Amygdala (tissue), 56 donors: ENCODE results near the gene ECE2.

Source experiments
- DNase-seq, 56 donors: peaks; one replicate each; lab custom pipeline; 2025; lab: John Stamatoyannopoulos, UW

Gene ECE2

GRCh38 chr3:184239708-184240107, 36.1 kb upstream of the ECE2 start:
- no peak for DNase-seq

- DNase-seq = no peak
Measured at GRCh38 chr3:184240384-184241140, 35.3 kb upstream of the ECE2 start.

GRCh38 chr3:184241141-184241446, 34.7 kb upstream of the ECE2 start:
- DNase-seq = no peak

DNA sequence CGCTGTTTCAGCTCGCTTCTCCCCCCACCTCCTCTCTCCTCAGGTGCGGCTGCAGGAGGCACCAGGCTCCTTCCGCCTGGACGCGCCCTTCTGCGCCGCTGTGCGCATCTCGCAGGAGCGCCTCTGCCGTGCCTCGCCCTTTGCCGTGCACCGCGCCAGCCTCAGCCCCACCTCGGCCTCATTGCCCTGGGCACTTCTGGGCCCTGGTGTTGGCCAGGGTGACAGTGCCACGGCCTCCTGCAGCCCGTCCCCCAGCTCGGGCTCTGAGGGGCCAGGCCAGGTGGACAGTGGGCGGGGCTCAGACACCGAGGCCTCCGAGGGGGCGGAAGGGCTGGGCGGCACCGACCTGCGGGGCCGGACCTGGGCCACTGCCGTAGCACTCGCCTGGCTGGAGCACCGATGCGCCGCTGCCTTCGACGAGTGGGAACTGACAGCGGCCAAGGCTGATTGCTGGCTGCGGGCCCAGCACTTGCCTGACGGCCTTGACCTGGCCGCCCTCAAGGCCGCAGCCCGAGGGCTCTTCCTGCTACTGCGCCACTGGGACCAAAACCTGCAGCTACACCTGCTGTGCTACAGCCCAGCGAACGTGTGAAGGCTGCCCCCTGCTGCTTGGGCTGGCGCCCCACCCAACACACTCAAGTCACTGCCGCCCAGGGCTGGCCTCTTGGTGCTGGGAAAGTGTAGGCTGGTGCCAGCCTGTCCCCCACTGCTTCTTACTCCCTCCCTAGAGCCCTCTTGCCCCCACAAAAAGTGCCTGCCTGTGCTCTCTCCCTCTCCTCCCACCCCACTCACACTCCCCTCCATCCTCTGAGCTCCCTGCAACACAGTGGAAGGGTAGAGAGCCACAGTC, 34.1 kb upstream of the ECE2 start:
- no peak for DNase-seq

GRCh38 chr3:184242297-184242685, 33.5 kb upstream of the ECE2 start:
- DNase-seq = no peak

DNA sequence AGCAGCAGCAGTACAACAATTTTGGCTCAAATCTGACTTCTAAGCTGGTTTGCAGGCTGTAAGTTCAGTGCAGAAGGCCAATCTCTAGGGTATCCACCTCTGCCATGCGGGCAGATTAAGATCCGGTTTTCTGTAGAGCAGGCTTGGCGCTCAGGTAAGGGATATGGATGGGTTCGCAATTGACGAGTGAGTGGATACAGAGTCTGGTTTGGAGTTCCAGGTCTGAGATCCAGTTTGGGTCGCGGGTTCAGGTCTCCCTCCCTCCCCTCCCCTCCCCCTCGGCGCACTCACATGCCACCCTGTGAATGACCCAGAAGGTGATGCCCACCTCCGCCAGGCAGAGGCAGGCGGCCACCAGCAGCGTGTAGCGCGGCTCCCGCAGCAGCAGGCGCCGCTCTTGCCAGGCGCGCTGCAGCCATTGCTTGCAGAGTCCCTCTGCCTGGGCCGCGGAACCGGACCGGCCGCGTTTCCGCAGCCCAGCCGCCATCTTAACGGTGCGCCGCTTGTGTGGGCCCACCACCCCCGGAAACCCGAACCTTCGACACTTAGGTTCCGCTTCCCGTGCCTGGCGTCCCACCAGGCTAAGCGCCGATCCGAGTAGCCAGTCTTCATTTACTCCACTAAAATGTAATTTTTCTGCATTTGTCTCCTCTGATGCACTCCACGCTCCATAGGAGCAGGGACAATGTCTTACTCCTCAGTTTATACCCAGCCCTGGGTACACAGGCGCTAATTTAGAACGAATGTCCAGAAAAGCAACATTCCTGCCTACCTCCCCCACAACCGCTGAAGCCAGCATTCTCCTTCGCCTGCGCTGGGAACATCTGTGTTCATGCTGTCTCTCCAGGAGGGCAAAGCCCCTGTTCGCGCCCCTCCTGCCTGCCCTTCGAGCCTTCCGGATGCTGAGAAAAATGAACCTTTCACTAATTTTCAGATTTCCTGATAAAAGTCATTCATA, 27.1 kb upstream of the ECE2 start, which contains the start of gene ALG3:
Gene ALG3 (minus strand): TSS at position 509 of the 958 bp plus-strand sequence. CDS start 22 bp downstream, at position 487.
- DNase-seq = peak in 52 of 56 donors; percentile 24 to 84 (median 65)

GRCh38 chr3:184249412-184250166, 26.2 kb upstream of the ECE2 start, which contains the start of gene EEF1AKMT4:
Gene EEF1AKMT4, plus strand, starts transcription at chr3:184249672. Its CDS starts 23 bp downstream, at chr3:184249695.
- DNase-seq = peak; percentile 28 to 95 (median 86)

DNA sequence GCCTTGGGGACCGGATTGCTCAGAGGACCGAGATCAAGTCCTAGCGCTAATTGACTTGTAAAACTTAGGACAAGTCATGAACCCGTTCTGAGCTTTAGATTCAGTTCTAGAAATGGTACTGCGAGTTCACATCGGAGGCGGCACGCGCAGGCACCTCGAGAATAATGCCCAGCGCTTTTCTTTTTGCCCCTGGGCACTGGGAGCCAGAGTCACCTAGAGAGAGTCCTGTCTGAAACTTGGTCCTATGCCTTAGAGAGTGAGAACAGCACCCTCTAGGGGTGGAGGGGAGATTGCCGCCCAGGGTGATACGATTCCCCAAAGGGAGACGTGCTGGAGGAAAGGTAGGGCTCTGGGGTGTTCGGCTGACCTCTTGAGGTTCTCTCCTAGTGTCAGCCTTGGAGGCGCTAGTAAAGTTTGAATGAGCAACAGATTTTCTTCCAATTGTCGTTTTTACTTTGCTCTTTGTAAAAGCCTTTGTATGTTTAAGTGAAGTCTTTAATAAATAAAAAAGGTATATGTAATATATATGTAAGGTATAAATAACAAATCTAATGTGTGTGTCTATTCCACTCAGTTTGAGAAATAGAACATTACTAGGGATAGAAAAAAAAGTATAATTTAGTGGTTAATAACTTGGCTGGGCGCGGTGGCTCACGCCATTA, 25.5 kb upstream of the ECE2 start:
- peak in 49 of 56 donors; percentile 12 to 88 (median 51) for DNase-seq

DNA sequence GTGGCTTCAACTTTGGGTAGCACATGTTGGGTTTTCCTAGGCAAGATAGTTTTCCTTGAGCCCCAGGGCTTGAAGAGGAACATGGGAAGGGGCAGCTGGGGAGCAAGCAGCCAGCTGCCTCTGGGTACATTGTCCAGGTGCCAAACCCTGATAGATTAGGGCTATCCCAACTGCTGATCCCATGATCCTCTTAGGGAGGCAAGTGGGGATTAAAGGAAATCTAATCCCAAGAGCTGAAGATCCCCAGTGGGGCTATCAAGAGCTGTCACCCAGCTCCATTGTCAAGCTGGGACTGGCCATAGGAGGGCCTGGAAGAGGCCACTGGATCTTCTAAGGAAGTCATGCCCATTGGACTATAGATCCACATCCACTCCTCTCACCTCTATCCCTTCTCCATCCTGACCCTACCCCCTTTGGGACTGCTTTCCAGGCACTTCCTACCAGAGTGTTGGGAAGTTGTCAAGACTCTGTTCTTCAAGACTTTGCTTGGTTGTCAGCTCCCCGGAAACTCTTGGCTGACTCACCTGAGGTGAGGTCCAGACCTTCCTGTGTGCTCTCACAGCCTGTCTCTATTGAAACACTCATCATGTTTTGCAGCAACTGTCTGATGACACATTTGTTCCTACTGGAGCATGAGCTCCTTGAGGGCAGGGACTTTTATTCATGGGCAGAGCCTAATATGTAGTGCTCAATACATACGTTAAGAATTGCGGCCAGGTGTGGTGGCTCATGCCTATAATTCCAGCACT, 20.4 kb upstream of the ECE2 start:
- DNase-seq = no peak

DNA sequence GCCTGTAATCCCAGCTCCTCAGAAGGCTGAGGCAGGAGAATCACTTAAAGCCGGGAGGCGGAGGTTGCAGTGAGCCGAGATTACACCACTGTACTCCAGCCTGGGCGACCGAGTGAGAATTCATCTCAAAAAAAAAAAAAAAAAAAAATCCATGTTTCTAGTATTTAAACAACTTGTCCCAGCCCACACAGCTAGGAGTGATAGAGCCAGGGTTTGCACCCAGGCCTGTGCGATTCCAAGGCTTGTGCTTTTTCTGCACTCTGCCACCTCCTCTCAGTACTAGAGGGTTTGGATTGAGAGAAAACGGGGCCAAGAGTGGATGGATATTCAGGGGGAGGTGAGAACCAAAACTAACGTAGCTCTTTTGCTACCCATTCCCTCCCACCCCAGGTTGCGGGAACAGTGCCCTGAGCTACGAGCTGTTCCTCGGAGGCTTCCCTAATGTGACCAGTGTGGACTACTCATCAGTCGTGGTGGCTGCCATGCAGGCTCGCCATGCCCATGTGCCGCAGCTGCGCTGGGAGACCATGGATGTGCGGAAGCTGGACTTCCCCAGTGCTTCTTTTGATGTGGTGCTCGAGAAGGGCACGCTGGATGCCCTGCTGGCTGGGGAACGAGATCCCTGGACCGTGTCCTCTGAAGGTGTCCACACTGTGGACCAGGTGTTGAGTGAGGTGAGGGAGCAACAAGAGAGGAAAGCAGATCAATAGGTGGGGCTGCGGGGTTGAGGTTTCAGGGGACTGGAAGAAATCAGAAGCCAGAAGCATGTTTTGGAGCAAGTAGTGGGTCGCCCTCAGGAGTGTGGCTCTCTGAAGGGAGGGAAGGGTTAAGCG, 18.5 kb upstream of the ECE2 start:
- DNase-seq = no peak

DNA sequence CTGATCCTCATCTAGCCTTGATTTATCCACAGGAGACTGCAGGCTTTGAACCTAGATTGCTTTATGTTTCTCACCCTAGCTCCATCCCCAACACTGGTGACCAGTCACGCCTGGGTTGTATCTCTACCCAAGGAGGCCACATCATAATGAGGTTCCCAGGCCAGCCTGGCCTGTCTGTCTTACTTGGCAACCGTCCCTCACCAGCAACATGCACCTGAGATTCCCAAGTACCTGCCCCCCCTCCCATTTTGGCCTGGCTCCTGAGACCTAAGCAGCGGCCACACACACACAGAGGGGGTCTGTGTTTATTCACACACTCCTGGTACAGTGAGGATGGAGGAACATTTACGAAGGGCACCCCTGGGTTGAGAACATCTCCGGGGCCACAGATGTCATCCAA, 16.9 kb upstream of the ECE2 start:
- DNase-seq = no peak

- peak in 1 of 56 donors; percentile 21 for DNase-seq
Measured at GRCh38 chr3:184259396-184259877, 16.4 kb upstream of the ECE2 start.

- DNase-seq = peak in 10 of 56 donors; percentile 14 to 56 (median 22)
Measured at GRCh38 chr3:184259878-184260723, 15.7 kb upstream of the ECE2 start.

DNA sequence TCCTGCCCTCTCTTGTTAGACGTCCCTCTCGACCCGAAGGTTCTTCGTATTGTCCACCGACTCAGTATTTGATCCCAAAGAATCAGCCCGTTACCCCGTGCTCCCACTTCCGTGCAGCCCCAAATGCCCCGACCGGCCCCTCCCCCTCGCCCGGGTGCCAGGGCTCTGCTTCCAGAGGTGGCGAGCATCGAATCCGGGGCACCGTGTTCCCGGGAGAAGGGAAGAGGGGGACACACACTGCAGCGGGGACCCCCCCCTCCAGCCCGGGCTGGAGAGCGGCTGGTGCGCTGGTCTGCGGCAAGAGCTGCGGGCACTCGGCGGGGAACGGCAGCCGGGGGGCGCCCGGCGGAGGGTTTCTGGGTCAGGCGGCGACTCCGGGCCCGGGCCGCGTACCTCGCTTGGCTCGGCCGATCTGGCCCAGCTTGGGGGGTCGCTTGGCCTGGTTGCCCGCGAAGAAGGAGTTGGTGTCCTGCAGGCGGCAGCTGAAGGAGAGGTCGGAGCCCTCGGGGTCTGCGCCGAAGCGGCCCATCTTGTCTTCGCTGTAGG, 15.0 kb upstream of the ECE2 start:
- peak in 1 of 56 donors; percentile 26 for DNase-seq

DNA sequence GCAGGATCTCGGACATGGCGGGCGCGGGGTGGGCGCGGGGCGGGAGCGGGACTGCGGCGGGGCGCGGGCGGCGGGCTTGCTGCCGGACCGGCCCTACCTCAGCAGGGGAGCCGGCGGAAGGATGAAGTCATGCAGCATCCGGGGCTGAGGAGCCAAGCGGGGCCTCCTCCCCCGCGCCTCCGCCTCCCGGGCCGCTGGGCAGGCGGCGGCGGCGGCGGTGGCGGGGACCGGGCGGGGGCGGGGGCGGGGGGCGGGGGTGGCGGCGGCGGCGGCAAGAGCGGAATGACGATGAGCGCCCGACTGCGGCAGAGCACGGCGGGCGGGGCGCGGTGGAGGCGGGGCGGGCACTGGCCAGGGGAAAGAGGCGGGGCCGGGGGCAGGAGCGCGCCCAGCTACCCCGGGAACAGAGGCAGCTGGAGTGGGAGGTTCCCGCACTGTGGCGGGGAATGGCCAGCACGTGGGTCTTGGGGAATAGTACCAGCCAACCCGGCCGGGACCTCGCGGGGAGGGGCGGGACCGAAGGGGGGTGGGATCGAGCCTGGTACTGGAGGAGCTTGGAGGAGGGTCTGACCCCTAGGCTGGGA, 14.5 kb upstream of the ECE2 start, which contains the start of gene CAMK2N2:
Gene CAMK2N2 (minus strand): TSS at position 284 of the 584 bp plus-strand sequence. CDS start 268 bp downstream, at position 16.
- DNase-seq = peak in 39 of 56 donors; percentile 8 to 74 (median 42)
